ENCODE measurements around the gene ECD. TPM values are rescaled to one million over a fixed set of nuclear protein-coding genes. Genes with fewer than 3 reads are reported as not detected.

The ECD gene
- polyA plus RNA-seq, result 23.9 and 27.6 TPM in 2 replicates

DNA sequence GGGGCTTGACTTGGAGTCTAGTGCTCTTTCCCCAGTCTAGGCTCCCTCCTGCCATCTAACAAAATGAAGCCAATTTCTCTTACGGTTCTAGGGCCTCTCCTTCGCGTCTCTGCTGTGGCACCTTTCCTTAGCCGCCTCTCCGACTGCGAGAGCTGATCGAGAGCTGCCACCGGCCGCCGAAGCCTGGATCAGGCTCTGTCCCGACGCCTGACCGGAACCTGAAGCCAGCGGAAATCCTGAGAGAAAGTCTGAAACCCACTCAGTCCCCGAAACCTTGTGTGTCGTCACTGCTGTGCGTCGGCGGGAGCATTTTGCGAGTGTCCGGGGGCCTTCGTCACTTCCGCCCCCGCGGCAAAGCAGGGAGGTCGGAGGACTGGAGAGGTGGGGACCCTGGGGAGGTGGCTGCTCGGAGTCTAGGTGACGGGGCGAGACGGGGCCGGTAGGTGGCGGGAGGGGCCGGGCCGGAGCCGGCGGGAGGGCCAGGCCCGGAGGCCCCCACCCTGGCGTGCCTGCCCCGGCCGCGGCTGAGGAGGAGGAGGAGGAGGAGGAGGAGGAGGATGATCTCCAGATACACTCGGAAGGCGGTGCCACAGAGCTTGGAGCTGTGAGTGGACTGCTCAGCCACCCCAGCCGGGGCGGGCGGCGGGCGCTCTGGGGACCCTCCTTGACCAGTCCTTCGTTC lies at the start of gene ECD, which contains the start of gene FAM149B1:
Gene ECD (minus strand): TSS at position 226 of the 682 bp plus-strand sequence. CDS start 4,071 bp downstream, outside the sequence.
Gene FAM149B1 (plus strand): TSS at position 337 of the 682 bp plus-strand sequence. CDS start 221 bp downstream, at position 558.

DNA sequence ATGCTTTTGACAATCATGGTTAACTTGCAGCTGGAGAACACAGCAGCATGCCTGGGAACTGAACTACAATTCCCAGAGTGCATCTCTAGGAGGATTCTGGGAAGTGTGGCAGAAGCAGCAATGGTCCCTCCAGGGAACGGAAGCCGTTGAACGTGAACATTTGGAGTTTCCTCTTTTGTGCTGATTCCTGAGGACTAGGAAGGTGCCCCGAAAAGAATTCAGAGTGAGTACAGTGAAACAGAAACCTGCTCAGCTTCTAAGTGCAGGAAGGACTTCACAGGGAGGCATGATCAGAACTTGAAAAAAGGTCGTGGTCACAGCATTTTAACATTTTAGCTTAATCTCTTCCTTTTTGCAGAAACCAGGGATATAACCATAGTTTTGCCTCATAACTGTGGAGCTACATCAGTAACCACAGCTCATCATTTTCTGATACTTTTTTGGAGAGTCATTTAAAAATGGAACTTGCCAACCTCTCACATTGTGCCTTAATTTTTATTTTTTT lies 57.4 kb downstream of the ECD start, which contains the start of gene NUDT13:
Gene NUDT13 (plus strand): TSS at position 111 of the 505 bp plus-strand sequence. CDS start 3,911 bp downstream, outside the sequence.

DNA sequence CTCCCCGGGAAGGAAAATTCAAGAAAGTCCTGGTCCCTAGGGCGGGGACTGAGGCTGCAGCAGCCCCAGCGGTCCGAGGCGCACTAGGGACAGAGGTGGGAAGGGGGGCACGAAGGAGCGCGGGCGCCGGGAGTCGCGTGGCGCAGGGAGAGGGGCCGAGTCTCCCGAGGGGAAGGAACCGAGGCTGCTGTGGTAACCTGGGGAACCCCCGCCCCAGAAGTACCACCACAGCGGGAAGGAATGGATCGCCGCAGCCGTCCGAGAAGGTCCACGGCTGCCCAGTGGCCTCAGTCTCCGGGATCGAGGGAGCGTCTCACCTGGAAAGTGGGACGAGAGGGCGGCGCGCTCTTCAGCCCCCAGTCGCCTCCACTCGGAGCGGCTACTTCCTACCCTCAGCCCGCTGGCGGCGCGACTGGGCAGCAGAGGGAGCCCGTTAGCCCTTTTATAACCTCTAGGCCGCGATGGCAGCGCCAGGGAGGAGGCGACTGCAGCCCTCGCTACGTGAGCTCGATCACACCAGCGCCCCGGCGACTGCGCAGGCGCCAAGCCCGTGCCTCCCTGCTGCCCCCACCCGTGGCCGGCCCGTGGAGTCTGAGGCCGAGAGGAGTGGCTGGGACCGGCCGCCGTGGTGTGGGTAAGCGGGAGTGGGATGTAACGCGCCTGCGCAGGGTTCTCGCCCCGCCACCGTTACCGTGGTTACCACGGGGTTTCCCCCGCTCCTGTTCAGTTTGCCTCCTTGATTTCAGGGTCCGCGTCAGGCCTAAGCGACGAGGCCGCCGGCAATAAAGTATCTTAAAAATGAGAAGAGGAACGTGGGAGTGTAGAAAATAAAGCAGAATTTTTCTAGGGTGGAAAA lies 71.1 kb downstream of the ECD start, which contains the start of gene P4HA1:
Gene P4HA1 (minus strand): TSS at position 418 of the 856 bp plus-strand sequence. CDS start 21,983 bp downstream, outside the sequence.

Other genes starting within 250 kb of the ECD start
- 0.28 TPM in 1 of 2 replicates, not detected in the other for gene PLA2G12B, start 213.2 kb downstream of the ECD start, polyA plus RNA-seq
- 9.3 and 13.7 TPM in 2 replicates for gene P4HA1, start 71.1 kb downstream of the ECD start, polyA plus RNA-seq
- not detected in 2 replicates for gene NUDT13, start 57.6 kb downstream of the ECD start, polyA plus RNA-seq
- 8.5 and 12.6 TPM in 2 replicates for gene FAM149B1, start 111 bp upstream of the ECD start, polyA plus RNA-seq
- gene DNAJC9, start 79.2 kb upstream of the ECD start, polyA plus RNA-seq, result 7.5 and 8.6 TPM in 2 replicates
- 22.2 and 49.5 TPM in 2 replicates for gene MRPS16, start 84.6 kb upstream of the ECD start, polyA plus RNA-seq
- 2.9 and 6.3 TPM in 2 replicates for gene CFAP70, start 190.9 kb upstream of the ECD start, polyA plus RNA-seq
- 126 and 140 TPM in 2 replicates for gene ANXA7, start 246.1 kb upstream of the ECD start, polyA plus RNA-seq

Data from Purkinje cell (primary cell).